A673 (cell line): ENCODE data around the gene ADARB2.

ENCODE experiments used
- CTCF ChIP-seq: fragments of 300-800, 200-600 bp; sonication (generic); conservative IDR thresholded peaks from 2 replicates; pipeline ENCODE4 v1.5.1; 2017; ENCODE audit warnings: low read depth, mild to moderate bottlenecking, antibody characterized with exemption, low read length, moderate library complexity, mixed read lengths
- EZH2 ChIP-seq: fragments of 200-600 bp; sonication (generic); IDR thresholded peaks from 2 replicates; pipeline ENCODE4 v1.6.1; 2017; ENCODE audit warnings: borderline replicate concordance, low read depth, mild to moderate bottlenecking, mixed read lengths, antibody characterized with exemption, low read length; ENCODE audit not compliant: poor library complexity, severe bottlenecking

GRCh38 chr10:1655367-1655766 is 82.0 kb downstream of the ADARB2 start:
- no peak for TF ChIP-seq CTCF
- no peak for TF ChIP-seq EZH2
